A549 treated with DMSO at 1 μM for 4 hours (cell line): ENCODE data around the gene CUEDC2. TPM values are rescaled to one million over a fixed set of nuclear protein-coding genes. Genes with fewer than 3 reads are reported as not detected.

Source experiments
- total RNA-seq: library from RNA; stranded (reverse); fragments of 200-300 nt; extraction: Qiagen RNA extraction; gene quantifications from 5 replicates; pipeline ENCODE4 v1.2.3, GENCODE V29; 2022; ENCODE audit warnings: low read depth

CUEDC2 gene, protein sequence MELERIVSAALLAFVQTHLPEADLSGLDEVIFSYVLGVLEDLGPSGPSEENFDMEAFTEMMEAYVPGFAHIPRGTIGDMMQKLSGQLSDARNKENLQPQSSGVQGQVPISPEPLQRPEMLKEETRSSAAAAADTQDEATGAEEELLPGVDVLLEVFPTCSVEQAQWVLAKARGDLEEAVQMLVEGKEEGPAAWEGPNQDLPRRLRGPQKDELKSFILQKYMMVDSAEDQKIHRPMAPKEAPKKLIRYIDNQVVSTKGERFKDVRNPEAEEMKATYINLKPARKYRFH
- total RNA-seq: 61.4 to 65.1 TPM (median 63.5 TPM) in 5 replicates

GRCh38 chr10:102432162-102432950 lies at the start of gene CUEDC2:
Gene CUEDC2 (minus strand): TSS chr10:102432574. CDS start chr10:102425188, 7,386 bp downstream.

DNA sequence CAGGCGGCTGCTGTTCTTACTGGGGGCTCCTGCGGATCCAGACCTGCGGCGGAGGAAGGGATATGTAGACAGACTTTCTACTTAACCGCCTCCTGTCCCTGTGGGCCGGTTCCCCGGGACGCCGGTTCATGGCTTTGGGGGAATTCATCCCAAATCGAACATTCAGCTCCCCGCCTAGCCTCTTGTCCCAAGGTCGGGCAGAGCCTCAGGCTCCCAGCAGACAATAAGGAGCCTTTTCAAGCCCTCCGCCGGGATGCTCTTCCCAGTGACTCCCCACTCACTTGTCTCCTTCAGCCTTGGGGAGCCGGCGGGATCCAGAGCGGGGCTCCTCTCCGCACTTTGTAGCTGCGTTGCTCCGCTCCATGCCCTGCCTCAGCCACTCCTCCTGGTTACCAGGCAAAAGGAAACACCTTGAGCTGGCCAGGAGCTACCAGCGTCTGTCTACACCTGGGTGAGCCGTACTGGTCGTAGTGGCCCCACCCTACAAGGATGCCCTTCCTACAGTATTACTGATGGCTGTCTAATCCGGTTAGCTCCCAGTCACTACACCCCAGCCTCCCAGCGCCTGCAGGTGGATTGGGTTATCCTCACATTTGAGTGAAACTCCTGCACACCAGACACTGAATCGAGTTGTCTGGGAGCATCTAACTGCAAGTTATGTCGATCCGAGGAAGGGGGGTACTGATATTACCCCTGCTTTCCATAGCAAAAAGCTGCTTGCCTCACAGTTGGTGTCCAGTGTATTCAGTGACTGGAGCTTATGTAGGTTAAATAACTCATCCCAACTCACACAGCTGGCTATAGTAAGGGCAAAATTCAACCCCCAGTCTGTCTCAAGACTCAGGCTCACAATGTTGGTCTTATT lies 19.0 kb upstream of the CUEDC2 start, which contains the start of gene C10orf95:
C10orf95 (minus strand) TSS at position 439 of the 865 bp plus-strand sequence. CDS start 450 bp downstream, outside the sequence.

DNA sequence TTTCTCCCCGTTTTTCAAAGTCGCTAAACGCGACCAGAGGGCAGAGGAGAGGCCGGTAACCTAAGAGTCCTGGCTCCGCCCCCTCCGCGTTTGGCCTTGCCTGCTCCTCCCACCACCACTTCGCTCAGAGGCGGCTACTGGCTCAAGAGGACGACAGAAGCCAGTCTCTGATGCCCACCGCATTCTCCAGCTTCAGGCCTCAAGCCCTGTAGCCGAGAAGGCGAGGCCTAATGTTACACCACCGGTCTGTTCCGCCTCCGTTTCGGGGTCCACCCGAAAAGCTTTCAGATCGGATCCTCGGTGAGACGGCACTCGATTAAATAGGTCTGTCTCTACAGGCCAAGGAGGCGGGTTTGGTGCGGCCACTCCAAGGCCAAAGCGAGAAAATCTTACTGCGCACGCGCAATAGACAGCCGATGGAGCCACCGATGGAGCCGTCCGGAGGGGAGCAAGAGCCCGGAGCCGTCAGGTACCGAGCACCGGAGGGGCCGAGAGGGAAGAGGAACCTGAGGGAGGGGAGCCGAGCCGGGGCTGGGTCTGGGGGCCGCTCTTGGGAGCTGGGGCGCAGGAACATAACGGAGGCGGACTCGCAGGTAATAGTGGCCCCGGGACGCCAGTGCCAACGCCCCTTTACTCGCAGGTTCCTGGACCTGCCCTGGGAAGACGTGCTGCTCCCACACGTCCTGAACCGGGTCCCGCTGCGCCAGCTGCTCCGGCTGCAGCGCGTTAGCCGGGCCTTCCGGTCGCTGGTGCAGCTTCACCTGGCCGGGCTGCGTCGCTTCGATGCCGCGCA lies 11.5 kb downstream of the CUEDC2 start, which contains the start of gene FBXL15:
FBXL15 (plus strand) TSS at position 123 of the 793 bp plus-strand sequence; CDS start at position 417, 294 bp downstream.

GRCh38 chr10:102418622-102419268 lies 13.6 kb downstream of the CUEDC2 start, which contains the start of gene PSD:
Gene PSD (minus strand): TSS chr10:102418785. CDS start chr10:102417038, 1,747 bp downstream.

DNA sequence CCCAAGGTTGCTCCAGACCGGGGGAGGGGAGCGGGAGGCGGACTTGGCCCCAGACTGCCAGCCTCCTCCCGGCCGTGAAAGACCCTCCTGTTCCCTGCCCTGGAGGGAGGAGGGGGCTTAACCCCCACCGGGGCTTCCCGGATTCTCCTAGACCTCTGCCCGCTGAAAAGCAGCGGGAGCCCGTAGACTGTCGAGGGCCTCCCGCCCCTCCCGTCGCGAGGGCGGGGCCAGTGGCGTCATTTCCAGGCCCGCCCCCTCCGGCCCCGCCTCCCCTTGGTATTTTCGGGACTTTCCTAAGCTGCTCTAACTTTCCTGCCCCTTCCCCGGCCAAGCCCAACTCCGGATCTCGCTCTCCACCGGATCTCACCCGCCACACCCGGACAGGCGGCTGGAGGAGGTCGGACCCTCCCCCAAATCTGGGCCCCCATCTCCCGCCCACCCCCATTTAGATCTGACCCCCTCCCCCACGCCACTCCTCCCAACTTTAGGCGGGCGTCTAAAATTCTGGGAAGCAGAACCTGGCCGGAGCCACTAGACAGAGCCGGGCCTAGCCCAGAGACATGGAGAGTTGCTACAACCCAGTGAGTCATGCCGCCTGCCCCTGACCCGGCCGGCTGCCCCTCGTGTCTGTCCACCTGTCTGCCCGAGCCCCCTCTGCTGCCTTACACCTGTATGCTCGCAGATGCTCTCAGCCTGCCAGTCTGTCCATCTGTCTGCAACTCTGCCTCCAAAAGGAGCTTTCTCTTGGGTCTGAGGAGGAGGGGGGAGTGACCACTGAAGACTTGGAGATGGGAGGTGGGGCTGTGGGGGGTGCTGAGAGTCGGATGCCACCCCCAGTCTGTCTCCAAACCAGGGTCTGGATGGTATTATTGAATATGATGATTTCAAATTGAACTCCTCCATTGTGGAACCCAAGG lies 36.7 kb downstream of the CUEDC2 start, which contains the start of gene NFKB2:
NFKB2 (plus strand) TSS at position 306 of the 917 bp plus-strand sequence; CDS start at position 561, 255 bp downstream.

Other genes with a start within 250 kb of the CUEDC2 start
- gene ELOVL3, start 206.3 kb downstream of the CUEDC2 start, total RNA-seq: 0.22 to 0.39 TPM (median 0.23 TPM) in 5 replicates
- 0.25 to 0.37 TPM (median 0.30 TPM) in 4 of 5 replicates, not detected in the other for gene PITX3, start 191.1 kb downstream of the CUEDC2 start, total RNA-seq
- gene GBF1, start 187.0 kb downstream of the CUEDC2 start, total RNA-seq: 20.4 to 29.7 TPM (median 27.3 TPM) in 5 replicates
- 73.7 to 124 TPM (median 95.5 TPM) in 5 replicates for gene NFKB2, start 36.9 kb downstream of the CUEDC2 start, total RNA-seq
- gene PSD, start 13.8 kb downstream of the CUEDC2 start, total RNA-seq: 0.51 to 0.80 TPM (median 0.64 TPM) in 5 replicates
- gene FBXL15, start 11.7 kb downstream of the CUEDC2 start, total RNA-seq: 5.5 to 11.6 TPM (median 8.9 TPM) in 5 replicates
- 0.09 to 0.26 TPM (median 0.16 TPM) in 5 replicates for gene C10orf95, start 19.0 kb upstream of the CUEDC2 start, total RNA-seq
- 86.9 to 99.1 TPM (median 94.4 TPM) in 5 replicates for gene ACTR1A, start 70.1 kb upstream of the CUEDC2 start, total RNA-seq
- 5.7 to 8.8 TPM (median 7.2 TPM) in 5 replicates for gene SUFU, start 71.4 kb upstream of the CUEDC2 start, total RNA-seq
- gene TRIM8, start 211.9 kb upstream of the CUEDC2 start, total RNA-seq: 42.0 to 51.5 TPM (median 46.3 TPM) in 5 replicates